SU-DHL-6 (cell line): ENCODE results near the gene KDM6A.
"Not testable (repeated sequence)": the region's sequence is repeated elsewhere in the genome, so short reads cannot be mapped to it uniquely, and the experiment has no call there.

ENCODE experiments used
- H2AFZ ChIP-seq: fragments of 200-600 bp; sonication (generic); 2 replicates; pipeline ENCODE4 v1.6.1; 2014; ENCODE audit warnings: low read depth, mild to moderate bottlenecking, moderate library complexity, mixed read lengths, antibody characterized with exemption, low read length; ENCODE audit not compliant: severe bottlenecking
- H3F3A ChIP-seq: fragments of 200-600 bp; shearing (Covaris generic); 2 replicates; pipeline ENCODE4 v1.6.0; 2016; ENCODE audit warnings: antibody characterized with exemption, mild to moderate bottlenecking; ENCODE audit not compliant: insufficient read depth
- H3K27ac ChIP-seq: fragments of 200-600 bp; sonication (generic); 2 replicates; pipeline ENCODE4 v1.5.1; 2016; ENCODE audit warnings: low read depth, mild to moderate bottlenecking, low read length, moderate library complexity, mixed read lengths
- H3K27me3 ChIP-seq: fragments of 200-600 bp; sonication (generic), shearing (Covaris generic); 2 replicates; pipeline ENCODE4 v1.6.0; 2014; ENCODE audit warnings: mild to moderate bottlenecking, low read length
- H3K36me3 ChIP-seq: fragments of 200-600 bp; sonication (generic); 2 replicates; pipeline ENCODE4 v1.6.1; 2014; ENCODE audit warnings: mild to moderate bottlenecking, low read length, mixed read lengths
- H3K4me2 ChIP-seq: fragments of 300-600, 200-600 bp; shearing (Covaris generic), sonication (generic); 2 replicates; pipeline ENCODE4 v1.6.0; 2014; ENCODE audit warnings: low read length, low read depth, mild to moderate bottlenecking; ENCODE audit not compliant: poor library complexity, severe bottlenecking
- H3K4me3 ChIP-seq: fragments of 200-600 bp; sonication (generic); 2 replicates; pipeline ENCODE4 v1.5.1; 2014; ENCODE audit warnings: antibody characterized with exemption, low read length, mild to moderate bottlenecking, mixed read lengths; ENCODE audit not compliant: insufficient read depth, poor library complexity, severe bottlenecking
- H3K79me2 ChIP-seq: fragments of 200-600 bp; sonication (generic); 2 replicates; pipeline ENCODE4 v1.6.1; 2014; ENCODE audit warnings: mild to moderate bottlenecking, low read length, moderate library complexity; ENCODE audit not compliant: insufficient read depth
- H3K9ac ChIP-seq: fragments of 200-600 bp; sonication (generic); 2 replicates; pipeline ENCODE4 v1.7.0; 2014; ENCODE audit warnings: mild to moderate bottlenecking, low read length
- H3K9me2 ChIP-seq: fragments of 200-600 bp; sonication (generic); replicated peaks from 2 replicates; pipeline ENCODE4 v1.6.1; 2014; ENCODE audit warnings: low read length; ENCODE audit not compliant: insufficient read depth
- H3K9me3 ChIP-seq: fragments of 200-600 bp; sonication (generic); 2 replicates; pipeline ENCODE4 v1.6.1; 2014; ENCODE audit warnings: low read length, mixed read lengths; ENCODE audit not compliant: insufficient read depth
- H4K20me1 ChIP-seq: fragments of 200-600 bp; sonication (generic); 2 replicates; pipeline ENCODE4 v1.6.1; 2014; ENCODE audit warnings: low read depth, mild to moderate bottlenecking, antibody characterized with exemption, low read length, moderate library complexity, mixed read lengths
- EZH2phosphoT487 ChIP-seq: fragments of 200-600 bp; sonication (generic), shearing (Covaris generic); conservative IDR thresholded peaks from 2 replicates; pipeline ENCODE4 v1.6.1; 2018; ENCODE audit warnings: mild to moderate bottlenecking, antibody characterized with exemption, low read length, moderate library complexity, mixed read lengths
- TF ChIP-seq, protein P1 (sequence below): fragments of 200-600 bp; sonication (generic); IDR thresholded peaks from one replicate; pipeline ENCODE4 v1.5.1; 2017; ENCODE audit warnings: antibody characterized with exemption, mild to moderate bottlenecking, low read length, moderate library complexity; ENCODE audit not compliant: insufficient read depth, poor library complexity, severe bottlenecking

KDM6A gene

DNA sequence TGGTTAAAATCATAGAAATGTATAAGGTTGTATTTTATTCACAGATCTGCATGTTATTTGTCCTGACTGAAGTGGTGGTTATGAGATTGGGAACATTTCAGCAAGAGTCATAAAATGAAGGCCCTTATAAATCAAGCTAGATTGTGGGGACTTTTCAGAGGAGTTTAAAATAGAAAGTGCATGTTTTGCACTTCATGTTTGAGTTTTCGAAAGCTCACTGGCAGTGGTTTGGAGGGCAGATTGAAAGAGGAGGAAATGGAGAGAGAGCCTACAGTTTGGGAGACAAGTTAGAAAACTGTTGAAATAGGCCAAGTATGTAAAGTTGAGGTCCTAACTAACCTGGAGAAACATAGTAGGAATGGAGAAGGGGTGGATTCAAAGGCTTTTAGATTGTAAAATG lies 124.9 kb downstream of the KDM6A start:
- H3K27me3 ChIP-seq = no peaks in the 10 kb centered on the region
- no peaks in the 10 kb centered on the region for H4K20me1 ChIP-seq
- no peak for TF ChIP-seq EZH2phosphoT487
- TF ChIP-seq, protein P1, sequence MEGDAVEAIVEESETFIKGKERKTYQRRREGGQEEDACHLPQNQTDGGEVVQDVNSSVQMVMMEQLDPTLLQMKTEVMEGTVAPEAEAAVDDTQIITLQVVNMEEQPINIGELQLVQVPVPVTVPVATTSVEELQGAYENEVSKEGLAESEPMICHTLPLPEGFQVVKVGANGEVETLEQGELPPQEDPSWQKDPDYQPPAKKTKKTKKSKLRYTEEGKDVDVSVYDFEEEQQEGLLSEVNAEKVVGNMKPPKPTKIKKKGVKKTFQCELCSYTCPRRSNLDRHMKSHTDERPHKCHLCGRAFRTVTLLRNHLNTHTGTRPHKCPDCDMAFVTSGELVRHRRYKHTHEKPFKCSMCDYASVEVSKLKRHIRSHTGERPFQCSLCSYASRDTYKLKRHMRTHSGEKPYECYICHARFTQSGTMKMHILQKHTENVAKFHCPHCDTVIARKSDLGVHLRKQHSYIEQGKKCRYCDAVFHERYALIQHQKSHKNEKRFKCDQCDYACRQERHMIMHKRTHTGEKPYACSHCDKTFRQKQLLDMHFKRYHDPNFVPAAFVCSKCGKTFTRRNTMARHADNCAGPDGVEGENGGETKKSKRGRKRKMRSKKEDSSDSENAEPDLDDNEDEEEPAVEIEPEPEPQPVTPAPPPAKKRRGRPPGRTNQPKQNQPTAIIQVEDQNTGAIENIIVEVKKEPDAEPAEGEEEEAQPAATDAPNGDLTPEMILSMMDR = no peak
- H3K4me2 ChIP-seq = no peak overlapping the region
- H3K9ac ChIP-seq = no peak overlapping the region
- no peaks in the 10 kb centered on the region for H3F3A ChIP-seq
- peaks cover 12% of the 10 kb centered on the region; the same call in 1 of the 2 replicates for H3K79me2 ChIP-seq
- H3K36me3 ChIP-seq = no peaks in the 10 kb centered on the region
- H3K9me3 ChIP-seq = no peaks in the 10 kb centered on the region
- H3K9me2 ChIP-seq = no peaks in the 10 kb centered on the region
- no peak overlapping the region for H3K27ac ChIP-seq
- no peak overlapping the region for H2AFZ ChIP-seq
- no peak overlapping the region for H3K4me3 ChIP-seq

DNA sequence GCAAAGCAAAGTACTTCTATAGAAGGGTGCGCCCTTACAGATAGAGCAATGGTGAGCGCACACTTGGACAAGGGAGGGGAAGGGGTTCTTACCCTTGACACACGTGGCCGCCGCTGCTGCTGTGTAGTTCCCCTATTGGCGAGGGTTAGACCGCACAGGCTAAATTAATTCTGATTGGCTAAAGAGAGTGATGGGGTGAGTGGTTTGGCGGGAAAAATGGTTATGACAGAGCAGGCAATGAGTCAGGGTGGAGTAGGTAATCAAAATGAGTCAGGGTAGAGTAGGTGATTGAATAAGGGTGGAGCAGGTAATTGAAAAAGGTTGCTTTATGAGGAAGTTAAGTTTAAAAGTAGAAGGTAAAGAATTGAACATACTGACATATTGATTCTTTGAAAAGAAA lies 126.2 kb downstream of the KDM6A start:
- H3K27ac ChIP-seq, H3K4me3 ChIP-seq, H3K9ac ChIP-seq: not testable (repeated sequence)

GRCh38 chrX:44999872-45000271 lies 126.9 kb downstream of the KDM6A start:
- H4K20me1 ChIP-seq, H2AFZ ChIP-seq, H3K9me2 ChIP-seq, H3K9me3 ChIP-seq, H3K9ac ChIP-seq, H3K27me3 ChIP-seq, H3K4me2 ChIP-seq, H3K36me3 ChIP-seq, H3K4me3 ChIP-seq, H3K27ac ChIP-seq, H3F3A ChIP-seq: not testable (repeated sequence)
- H3K79me2 ChIP-seq = peaks cover 12% of the 10 kb centered on the region; the same call in 1 of the 2 replicates

More for the DNA sequence above, 126.2 kb downstream of the KDM6A start:
- not testable (repeated sequence) for H3K4me2 ChIP-seq, H2AFZ ChIP-seq, H3K36me3 ChIP-seq, H3K9me2 ChIP-seq, H4K20me1 ChIP-seq, H3F3A ChIP-seq, H3K27me3 ChIP-seq, H3K9me3 ChIP-seq
- peaks cover 12% of the 10 kb centered on the region; the same call in 1 of the 2 replicates for H3K79me2 ChIP-seq

- no peaks in the 10 kb centered on the region for H3K9me2 ChIP-seq
- H4K20me1 ChIP-seq = no peaks in the 10 kb centered on the region
- no peaks in the 10 kb centered on the region for H3K9me3 ChIP-seq
- H3K79me2 ChIP-seq = peaks cover 11% of the 10 kb centered on the region; the same call in 1 of the 2 replicates
- no peak for TF ChIP-seq EZH2phosphoT487
- TF ChIP-seq, protein P1 = no peak
- no peak overlapping the region for H2AFZ ChIP-seq
- H3K36me3 ChIP-seq = no peaks in the 10 kb centered on the region
- H3F3A ChIP-seq = no peaks in the 10 kb centered on the region
- H3K4me2 ChIP-seq = peak overlapping the region; percentile 15
- H3K9ac ChIP-seq = no peak overlapping the region
- H3K27me3 ChIP-seq = no peaks in the 10 kb centered on the region
- H3K27ac ChIP-seq = no peak overlapping the region
- H3K4me3 ChIP-seq = no peak overlapping the region
These were observed 128.1 kb downstream of the KDM6A start for GRCh38 chrX:45001048-45001447.
